GOT3 (cell line): Measurements from ENCODE around the gene CHMP6.

Experiments used
- DNase-seq: peaks from one replicate; lab custom pipeline; 2025; ENCODE audit warnings: mixed read lengths; lab: John Stamatoyannopoulos, UW

The CHMP6 gene

DNA sequence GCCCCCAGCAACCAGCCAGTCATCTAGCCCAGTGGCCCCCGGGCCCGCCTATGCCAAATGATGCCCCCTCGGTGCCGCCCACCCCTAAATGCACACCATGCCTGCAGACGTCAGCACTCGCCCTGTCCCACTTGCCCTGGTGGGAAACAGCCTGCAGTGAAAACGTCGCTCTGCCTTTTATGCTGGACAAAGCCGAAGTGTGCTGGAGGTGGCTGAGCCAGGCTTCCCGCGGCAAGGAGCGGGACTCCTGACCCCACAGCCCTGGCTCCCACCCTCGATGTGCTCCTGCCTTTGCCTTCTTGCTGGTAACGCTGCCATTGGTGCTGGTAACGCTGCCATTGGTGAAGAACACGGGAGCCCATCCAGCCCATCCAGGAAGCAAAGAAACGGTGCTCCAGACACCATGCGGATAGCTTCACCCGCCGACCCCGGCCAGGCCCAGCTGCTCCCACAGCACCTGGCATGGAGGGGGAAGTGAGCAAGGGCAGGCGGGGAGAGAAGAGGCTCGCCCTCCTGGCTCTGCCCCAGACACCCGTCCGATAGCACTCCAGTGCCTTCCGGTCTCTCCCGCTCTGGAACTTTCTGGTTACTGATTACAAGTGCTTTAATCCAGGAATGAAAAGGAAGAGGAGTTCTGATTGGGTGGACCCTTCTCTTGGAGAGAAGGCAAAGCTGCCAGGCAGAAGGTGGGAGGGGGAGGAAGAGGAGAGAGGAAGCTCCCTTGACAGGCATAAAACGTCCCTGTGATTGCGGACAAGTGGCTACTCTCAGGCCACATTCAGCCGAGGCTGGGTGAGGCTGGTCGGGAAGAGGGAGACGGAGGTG is 39.3 kb downstream of the CHMP6 start:
- no peak for DNase-seq

DNA sequence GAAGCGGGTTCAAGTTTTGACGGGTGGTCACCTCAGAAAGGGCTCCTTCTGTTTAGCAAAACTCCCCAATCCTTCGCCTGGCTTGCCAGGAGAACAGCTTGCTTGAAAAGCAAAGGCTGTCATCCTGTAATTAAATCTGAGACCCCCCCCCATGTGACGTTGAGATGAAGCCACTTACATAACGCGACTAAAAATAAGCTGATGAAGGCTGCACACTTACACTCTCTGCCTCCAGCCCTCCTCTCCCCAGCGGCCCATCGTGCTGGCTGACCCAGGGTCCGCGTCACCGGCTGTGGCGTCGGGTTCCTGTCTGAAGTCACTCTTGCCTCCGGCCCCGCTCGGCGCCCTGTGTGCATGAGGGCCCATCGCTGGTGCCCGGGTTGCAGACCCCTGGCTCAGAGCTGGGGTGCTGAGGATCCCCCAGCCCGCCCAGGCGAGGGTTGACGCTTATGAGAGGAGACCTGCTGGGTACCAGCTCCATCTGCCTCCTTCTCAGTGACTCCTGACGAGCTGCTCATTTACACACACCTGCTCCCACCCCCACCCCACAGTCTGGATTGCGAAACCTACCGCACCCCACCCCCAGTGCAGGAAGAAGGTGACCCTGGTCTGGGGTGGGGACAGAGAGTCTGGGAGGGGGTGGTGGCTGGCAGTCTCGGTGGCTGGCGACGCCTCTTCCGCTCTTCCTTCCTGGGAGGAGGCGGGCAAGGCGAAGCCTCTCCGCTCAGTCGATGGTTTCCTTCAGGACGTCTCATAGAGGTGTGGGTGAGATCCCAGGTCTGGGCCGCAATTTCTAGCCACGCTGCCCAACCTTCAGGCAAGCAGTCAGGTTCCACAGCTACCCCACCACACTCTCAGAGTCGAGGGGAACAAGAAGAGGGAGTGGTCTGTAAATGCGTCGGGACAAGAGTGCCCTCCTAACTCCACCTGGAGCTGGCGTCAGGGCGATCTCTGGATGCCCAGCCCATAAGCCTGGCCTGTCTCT is 40.2 kb downstream of the CHMP6 start:
- DNase-seq, result no peak

DNA sequence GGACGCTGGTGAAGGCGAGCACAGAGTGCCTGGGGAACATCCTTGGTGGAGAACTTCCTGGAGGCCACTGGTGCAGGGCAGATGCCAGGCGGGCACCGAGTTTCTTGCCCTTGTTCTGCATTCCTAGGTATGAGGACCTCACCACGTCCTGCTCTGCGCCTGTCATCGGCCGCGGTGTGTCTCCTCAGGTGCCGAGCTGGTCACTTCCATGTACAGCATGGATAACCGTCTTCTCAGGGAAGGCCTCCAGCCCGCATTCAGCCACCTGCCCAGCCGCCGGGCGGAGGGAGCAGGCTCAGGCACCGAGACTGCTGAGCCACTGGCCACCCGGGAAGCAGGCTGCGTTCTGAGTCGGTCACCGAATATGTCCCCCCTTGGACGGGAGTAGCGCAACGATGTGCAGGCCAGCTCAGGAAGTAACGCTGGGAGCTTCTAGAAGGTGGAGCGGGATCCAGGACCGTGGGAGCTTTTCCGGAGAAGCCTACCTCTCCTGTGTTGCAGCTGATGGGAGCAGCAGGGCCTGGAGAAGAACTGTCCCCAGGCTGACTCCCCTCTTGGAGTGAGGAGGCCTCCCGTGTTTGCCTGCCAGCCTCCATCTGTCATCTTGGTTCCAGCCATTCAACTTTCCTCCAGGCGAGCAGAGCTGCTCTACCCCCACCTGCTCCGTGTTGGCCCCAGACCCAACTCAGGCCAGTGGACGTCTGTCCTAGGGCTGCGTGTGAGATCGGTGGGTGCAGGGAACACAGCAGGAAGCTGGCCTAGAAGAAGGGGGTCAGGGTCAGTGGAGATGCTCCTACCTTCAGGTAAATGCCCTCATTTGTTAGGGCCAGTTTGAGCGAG is 41.2 kb downstream of the CHMP6 start:
- no peak for DNase-seq

DNA sequence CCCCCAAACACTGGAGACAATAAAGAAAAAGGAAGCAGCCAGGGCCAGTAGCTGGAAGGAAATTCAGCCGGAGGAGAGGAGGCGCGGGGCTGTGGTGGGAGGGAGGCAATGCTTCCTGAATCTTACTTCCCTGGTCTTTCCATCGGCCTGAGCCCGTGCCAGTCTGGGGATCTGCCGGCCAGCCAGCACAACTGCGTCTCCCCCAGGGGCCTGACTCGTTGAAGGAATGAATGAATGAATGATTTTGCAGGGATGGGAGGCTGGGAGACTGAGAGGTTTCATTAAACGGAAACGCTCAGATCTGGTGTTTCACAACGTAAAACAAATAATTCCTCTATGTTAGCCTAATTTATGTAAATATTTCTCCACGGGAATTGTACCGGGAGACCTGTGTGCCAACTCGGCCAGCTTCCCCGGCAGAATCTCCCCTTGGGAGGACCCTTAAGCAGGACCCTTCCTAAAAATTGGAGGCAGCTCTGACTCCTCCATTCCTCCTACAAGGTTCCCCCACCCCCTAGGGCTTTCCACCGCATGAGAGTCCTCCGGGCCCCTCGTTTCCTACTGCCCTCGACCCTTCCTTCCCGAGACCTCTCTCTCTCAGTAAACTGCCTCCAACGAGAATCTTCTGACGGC is 42.0 kb downstream of the CHMP6 start:
- DNase-seq, result no peak

DNA sequence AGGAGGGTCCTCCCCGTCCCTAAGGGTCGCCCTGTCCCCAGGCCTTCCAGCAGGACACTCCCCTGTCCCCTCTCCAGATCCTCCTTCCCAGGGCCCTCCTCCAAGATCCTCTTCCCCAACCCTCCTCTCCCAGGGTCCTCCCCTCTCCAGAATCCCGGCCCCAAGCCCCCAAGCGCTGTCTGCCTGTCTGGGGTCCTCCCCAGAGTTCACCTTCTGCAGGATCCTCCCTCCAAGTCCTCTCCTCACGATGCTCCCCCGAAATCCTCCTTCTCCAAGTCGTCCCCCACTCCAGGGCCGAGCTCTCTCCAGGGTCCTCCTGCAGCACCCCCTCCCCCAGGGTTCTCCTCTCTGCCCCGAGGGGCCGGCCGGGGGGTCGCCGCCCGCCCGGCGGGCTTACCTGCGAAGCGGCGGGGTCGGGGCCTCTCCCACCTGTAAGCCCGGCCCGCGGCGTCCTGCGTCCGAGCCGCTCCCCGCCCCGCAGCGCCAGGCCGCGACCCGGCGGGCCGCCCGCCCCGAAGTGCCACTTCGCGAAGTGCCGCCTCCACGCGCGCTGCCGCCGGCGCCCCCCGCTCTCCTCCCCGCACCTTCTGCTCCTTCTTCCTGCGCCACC is 42.6 kb downstream of the CHMP6 start:
- no peak for DNase-seq

DNA sequence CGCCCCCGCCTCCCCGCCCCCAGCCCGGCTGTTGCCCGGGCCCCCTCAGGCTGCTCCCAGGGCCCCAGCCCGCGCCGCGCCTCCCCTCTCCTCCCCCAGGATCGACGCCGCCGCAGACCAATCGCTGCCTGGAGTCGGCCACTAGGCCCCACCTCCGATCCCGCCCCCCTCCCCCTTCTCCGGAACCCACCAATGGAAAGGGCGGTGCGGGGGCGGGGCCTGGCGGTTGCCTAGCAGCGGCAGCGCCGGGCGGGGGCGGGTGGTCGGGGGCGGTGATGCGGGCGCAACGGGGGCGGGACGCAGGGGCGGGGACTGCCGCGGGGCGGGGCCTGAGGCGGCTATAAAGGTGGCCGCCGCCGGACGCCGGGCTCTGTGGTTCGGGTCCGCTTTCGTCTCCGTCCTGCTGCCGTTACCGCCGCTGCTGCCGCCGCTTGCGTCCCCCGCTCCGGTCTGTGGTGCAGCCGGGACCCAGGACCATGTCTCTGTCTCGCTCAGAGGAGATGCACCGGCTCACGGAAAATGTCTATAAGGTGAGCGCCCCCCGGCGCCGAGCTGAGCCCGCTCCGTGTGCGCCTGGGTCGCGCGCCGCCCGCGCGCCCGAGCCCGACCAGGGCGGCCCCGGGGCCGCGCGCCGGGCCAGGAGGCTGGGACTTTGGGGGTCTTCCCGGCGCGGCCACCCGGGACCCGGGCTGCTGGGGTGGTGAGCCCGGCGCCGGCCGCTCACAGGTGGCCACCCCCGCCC is 43.3 kb downstream of the CHMP6 start, which contains the start of gene BAIAP2:
Gene BAIAP2 (plus strand): TSS at position 373 of the 742 bp plus-strand sequence. CDS start 104 bp downstream, at position 477.
- DNase-seq, result peak; percentile 75

DNA sequence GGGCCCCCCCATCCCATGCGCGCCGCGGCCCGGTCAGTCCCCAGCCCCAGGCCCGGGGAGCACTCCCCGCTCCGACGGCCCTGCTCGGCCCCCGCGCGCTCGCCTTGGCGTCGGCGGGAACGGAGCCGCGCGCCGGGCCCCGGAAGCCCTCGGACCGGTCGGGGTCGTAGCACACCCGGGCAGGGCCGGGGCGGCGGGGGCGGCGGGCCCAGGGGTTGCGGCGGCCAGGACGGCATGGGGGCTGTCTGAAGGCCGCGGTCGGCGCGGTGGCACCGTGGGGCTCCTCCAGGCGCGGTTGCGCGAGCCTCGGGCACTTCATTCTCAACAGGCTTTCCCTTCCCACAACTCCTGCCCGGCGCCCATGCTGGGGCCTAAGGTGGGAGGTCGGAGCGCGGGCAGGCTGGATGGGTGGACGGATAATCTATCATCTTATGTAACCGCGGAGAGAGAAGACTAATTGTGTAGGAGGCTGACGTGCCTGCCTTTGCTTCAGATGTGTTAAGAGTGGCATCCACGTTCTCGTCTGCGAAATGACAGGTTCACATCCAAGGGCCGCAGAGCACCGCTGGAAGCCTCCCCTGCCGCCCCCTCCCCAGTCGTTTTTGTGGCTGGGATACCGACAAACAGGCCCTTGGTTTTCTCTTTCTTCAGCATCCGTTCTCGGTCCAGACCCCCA is 44.0 kb downstream of the CHMP6 start:
- DNase-seq, result no peak

DNA sequence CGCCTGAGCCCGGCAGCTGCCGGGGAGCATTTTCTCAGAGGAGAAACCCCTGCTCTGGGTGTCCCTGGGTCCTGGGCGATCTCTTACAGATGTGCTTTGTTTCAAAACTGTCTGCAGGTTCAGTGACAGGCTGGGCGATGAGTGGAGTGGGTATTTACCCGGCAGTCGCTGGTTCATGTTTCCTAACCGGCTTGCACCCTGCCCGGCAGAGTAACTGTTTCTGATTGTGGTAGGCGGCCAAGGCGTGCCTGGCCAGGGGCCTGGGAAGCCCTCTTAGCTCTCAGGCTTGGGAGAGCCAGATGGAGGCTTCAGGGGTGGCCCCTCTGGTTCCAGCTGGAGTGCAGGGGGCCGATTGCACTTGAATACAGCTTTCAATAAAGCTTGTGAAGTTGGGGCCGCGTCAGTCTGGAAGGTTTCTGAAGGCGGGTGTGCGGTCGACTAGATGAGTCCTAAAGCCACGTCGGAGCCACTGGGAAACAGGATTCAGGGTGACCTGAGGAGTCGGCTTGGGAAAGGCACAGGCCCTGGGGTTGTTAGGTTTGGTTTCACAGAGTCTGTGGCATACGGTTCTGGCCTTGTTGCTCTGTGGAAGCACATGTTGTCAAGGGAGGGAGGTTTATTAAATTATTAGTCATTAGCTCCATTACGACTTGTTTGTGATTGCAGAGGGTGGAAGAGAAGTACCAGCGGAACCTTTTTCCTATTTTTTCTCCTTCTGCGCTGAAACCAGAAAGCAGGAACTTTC is 44.7 kb downstream of the CHMP6 start:
- no peak for DNase-seq

DNA sequence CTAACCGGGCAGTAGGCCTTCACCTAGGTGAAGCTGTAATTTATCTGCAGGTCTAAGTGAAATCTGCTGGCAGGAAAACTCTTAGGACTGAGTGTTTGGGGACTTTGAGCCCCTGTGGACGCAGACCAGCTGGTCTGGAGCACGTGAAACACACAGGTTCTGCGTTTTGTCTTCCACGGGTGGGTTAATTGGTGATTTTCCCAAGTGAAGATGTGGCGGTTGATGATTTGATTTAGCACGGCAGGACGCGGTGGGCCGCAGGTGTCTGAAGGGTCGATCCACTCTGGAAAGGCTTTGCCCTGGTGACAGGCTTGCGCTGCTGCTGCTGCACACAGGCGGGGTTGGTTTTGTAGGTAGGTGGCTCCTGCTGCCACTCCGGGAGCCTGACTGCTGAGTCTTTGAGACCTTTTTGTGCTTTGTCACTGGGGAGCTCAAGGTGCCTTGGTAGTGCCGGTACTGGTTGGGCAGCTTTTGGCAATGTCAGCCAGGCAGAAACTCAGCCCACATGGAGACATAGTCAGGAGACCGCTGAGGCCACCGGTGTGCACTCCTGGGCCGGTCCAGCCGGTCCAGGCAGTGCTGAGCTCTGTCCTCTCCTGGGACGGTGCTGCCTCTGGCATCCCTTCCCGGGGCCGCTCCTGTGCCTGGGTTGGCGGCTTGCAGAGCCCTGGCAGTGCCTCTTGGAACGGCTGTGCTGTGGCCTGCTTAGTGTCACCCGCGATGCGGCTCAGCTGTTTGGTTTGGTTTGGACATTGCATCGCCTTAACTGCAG is 45.6 kb downstream of the CHMP6 start:
- DNase-seq, result no peak

DNA sequence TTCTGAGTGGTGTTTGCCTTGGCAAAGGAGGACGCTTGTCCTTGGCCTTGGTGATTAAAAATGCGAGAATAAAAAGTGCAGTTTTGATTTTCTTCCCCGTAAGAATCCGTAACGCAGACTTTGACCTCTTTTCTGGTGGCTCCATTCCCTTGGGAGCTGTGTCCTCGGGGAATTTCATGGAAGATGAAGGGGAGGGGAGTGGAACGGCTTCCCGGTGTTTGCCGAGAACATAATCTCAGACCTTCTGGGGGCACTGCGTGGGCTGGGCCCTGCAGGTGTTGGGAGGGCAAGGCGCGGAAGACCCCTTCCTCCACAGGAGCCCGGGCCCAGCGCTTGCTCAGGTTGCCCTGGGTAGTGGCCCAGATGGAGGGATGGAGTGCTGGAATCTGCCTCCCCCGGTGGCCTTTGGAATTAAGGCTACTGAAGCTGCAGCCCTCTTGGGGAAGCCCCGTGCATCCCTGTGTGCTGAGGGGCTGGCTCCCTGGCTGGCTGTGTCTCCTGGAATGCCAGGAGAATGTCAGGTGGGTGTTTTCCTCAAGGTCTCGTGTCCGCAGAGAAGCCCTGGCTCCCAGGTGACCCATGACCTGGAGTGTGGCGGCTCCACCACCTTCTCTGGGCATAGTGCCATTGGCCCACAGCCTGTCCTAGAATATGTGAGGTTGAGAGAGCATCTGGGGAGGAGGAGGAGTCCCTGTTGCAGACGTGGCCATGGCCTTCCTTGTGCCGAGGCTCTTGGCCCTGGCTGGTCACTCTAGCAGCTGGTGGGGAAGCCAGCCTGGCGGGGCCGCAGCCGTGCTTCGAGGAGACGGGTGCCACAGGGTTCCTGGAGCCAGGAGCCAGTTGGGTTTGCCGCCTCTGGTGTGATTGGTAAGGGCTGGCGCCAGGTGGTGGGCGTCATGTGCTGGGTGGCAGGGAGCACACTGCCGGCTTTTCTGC is 46.4 kb downstream of the CHMP6 start:
- no peak for DNase-seq

DNA sequence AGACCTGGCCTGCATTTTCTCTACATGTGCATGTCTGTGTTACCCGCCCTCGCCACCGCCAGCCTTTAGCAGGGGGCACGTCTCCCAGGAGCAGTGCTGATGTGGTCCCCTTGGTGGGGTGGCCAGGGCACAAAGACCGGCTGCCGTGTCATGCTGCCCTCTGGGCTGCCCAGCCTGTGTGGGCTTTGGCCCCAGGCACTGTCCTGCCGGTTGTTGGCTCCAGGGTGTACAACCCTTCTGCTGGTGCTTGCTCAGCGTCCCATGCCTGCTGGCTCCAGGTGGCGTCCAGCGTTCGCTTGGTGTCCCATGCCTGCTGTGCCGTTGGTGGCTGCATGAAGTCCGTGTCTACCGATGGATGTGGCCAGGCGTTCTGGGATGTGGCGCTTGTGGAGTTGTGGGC is 47.5 kb downstream of the CHMP6 start:
- DNase-seq, result no peak

DNA sequence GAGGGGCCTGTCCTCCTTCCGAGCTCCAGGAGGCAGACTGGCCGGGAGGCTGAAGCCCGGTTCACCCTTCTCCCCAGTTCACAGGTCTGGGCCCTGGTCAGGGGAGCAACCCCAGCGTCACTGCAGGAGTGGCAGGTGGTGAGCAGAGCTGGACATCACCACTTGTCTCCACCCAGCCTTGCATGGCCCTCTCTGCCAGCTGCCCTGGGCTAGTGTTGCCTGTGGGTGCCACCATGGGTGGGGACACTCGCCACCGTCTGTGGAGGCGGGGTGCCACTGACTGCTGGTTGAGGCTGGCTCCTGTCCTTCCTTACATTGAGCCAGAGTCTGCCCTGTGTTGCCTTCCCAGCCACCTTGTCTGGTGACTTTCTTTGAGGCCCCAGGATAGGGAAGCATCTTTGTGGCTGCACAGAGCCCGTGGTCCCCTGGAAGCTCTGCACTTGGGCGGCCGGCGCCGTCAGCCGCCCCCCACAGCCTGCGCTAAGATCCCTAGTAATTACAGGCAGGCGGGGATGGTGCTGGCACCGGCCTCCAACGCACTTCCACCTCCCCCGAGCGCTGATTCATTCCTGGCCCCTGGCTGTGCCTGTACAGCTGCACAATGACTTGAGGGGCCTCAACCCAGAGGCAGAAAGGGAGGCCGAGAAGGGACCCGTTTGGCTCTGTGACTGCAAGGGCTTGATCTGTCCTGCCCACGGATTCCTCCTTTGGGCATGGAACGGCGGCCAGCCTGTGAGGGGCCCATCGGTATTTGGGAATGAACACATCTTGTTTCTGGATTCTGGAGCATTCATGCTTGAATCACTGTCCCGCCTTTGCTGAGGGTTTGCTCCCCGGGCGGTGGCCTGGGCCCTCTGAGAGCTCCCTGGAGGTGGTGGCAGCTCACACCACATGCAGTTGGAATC is 48.5 kb downstream of the CHMP6 start:
- no peak for DNase-seq

DNA sequence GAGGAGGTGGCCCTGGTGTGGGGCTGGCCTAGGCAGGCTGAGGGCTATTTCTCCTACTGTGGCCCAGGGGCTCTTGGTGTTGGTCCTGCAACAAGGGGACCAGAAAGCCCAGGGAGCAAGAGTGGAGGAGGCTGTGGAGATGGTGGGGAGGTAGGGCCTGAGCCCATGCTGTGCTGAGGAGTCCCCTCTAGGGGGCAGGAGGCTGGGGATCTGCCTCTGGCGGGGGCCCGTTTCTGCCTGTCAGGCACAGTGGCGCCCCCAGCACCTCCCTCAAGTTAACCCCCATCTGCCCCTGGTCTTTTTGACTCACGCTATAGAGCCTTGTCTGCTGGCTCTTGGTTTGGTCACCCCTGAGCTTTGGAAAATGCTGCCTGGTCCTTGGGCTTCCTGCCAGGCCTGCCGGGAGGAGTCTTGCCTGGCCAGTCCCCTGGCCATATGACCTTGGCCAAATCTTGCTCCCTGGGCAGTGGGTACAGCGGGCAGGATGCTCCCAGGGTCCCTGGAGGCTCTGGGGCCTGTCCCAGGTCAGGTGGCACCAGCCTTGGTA is 49.2 kb downstream of the CHMP6 start:
- DNase-seq, result no peak

DNA sequence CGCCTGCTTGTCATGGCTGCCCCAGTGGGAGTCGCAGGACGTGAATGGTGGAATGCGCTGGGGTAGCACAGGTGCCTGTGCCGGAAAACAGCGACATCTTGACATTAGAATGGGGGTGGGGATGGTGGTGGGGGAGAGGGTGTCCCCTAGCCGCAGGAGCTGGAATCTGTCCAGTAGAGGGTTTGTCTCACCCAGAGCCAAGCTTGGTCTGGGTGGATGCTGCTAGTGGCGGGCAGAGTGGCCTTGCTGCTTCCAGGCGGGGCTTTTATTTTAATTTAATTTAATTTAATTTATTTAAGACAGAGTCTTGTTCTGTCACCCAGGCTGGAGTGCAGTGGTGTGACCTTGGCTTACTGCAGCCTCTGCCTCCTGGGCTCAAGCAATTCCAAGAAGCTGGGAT is 51.0 kb downstream of the CHMP6 start:
- no peak for DNase-seq

DNA sequence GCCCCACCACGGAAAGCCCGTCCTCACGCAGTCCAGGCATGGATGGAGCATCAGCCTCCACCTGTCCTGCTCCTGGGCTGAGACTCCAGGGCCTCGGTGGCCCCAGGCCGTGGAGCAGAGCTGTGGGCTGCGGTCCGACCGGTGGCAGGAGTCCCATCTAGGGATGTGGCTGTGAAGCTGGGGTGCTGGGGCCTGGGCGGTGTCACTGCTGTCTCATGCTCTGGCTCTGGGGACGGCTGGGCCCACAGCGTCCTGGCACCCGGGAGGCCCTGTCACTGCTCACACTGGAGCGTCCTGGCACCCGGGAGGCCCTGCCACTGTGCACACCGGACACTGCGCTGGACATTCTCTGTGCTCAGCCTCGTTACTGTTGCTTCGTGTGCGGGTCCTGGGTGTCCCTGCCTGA is 51.7 kb downstream of the CHMP6 start:
- no peak for DNase-seq
